Upper lobe of left lung (tissue), 6 donors: ENCODE measurements around the gene CEP78. TPM values are rescaled to one million over a fixed set of nuclear protein-coding genes. Genes with fewer than 3 reads are reported as not detected.

Experiments
- ATAC-seq, 2 donors: fragments of 200-7000 bp; cut with Tn5 transposase; one replicate each; pipeline ENCODE4 v1.9.1; 2022; ENCODE audit warnings: mild to moderate bottlenecking in 2 of 2, moderate library complexity in 2 of 2; ENCODE audit not compliant: low FRiP score in 2 of 2
- DNase-seq, 2 donors: peaks; one replicate each; pipeline ENCODE4 v3.0.0-alpha.2; 2019 to 2020
- H3K27ac ChIP-seq, 4 donors: fragments of 200-600 bp; sonication (generic); one replicate each; pipeline ENCODE4 v1.5.1; 2016 to 2019
- H3K27me3 ChIP-seq, 4 donors: fragments of 200-600 bp; sonication (generic); one replicate each; pipeline ENCODE4 v1.5.1; 2017 to 2019
- H3K36me3 ChIP-seq, 4 donors: fragments of 200-600 bp; sonication (generic); one replicate each; pipeline ENCODE4 v1.5.1; 2016 to 2019
- H3K4me1 ChIP-seq, 4 donors: fragments of 200-600 bp; sonication (generic); one replicate each; pipeline ENCODE4 v1.5.1; 2018 to 2019
- H3K4me3 ChIP-seq, 4 donors: fragments of 200-600 bp; sonication (generic); one replicate each; pipeline ENCODE4 v1.5.1; 2017 to 2019; ENCODE audit warnings: mild to moderate bottlenecking in 2 of 4, moderate library complexity in 1 of 4
- H3K9me3 ChIP-seq, 4 donors: fragments of 200-600 bp; sonication (generic); one replicate each; pipeline ENCODE4 v1.5.1; 2018 to 2019
- CTCF ChIP-seq, 6 experiments: fragments of 450-650 bp in 4 of 6; fragments of 200-600 bp in 2 of 6; sonication (generic) in 2 of 6; IDR thresholded peaks; one replicate each; pipeline ENCODE4 v1.5.1; 2016 to 2019; ENCODE audit warnings: antibody characterized with exemption in 6 of 6
- EP300 ChIP-seq, 4 donors: sonication (generic); formaldehyde crosslinking; IDR thresholded peaks; one replicate each; pipeline ENCODE4 v1.5.1; 2017; ENCODE audit warnings: antibody characterized with exemption in 4 of 4, control low read depth in 2 of 4
- POLR2A ChIP-seq, 4 donors: fragments of 450-650 bp; IDR thresholded peaks; one replicate each; pipeline ENCODE4 v1.5.1; 2016 to 2017; ENCODE audit warnings: antibody characterized with exemption in 4 of 4, mild to moderate bottlenecking in 2 of 4
- POLR2AphosphoS5 ChIP-seq, 2 donors: sonication (generic); formaldehyde crosslinking; IDR thresholded peaks; one replicate each; pipeline ENCODE4 v1.5.1; 2017; ENCODE audit warnings: antibody characterized with exemption in 2 of 2
- WGBS, 2 donors: methylation state at CpG; one replicate each; pipeline ENCODE4 v1.1.5; 2017 to 2018; 5-methylcytosine and 5-hydroxymethylcytosine counted together
- total RNA-seq, 6 donors: library from RNA; depleted of rRNA in 4 of 6; stranded (reverse); fragments of >200 nt in 4 of 6; gene quantifications; one replicate each; pipeline versions ENCODE4 v1.1.0 to v1.2.1, GENCODE V29; 2016 to 2021
- donor health status: DM: no; HTN: no; CAD: no; lungs with moderate emphysema.
- donor health status: DM: no; HTN: yes; CAD: no; lungs with severe emphysema.

CEP78 gene
- total RNA-seq, 6 donors from 2014 or later = 7.3 to 26.4 (median 11.9) TPM

DNA sequence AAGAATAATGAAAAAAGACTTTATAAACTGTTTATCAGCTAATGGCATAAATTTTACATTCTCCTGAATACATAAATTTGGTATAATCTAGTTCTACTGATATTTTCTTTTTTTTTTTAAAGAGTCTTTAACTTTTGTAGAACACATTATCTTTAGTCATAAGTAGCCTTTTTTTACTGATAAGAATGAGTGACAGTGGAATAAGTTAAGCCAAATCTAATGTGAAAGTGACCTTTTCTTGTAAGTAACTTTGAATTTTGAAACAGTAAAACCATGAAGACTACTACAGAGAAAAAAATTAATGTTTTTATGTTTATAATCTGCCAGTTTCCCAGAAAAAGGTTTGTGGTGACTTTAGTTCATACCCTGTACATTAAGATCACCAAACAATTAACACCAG lies 13.7 kb downstream of the CEP78 start:
- Histone ChIP-seq H3K4me1 (no peaks in the 10 kb centered on the region), H3K27me3 (no peaks in the 10 kb centered on the region), H3K9me3 (no peaks in the 10 kb centered on the region), H3K4me3 (no peak overlapping the region), H3K36me3 (peaks cover 0 to 20% (median 0%) of the 10 kb centered on the region in 4 donors), H3K27ac (no peak overlapping the region)
- no peak for DNase-seq
- ATAC-seq = no peak
- no peak for TF ChIP-seq POLR2AphosphoS5 (IDR thresholded peaks at IDR 0.05)
- no peak for TF ChIP-seq POLR2A (IDR thresholded peaks at IDR 0.05)

- no peaks in the 10 kb centered on the region for H3K27me3 ChIP-seq
- no peak overlapping the region for H3K27ac ChIP-seq
- WGBS, 2 donors = 95 to 98% methylated on average over 1 of the region's 1 CpG
- peaks cover 0 to 20% (median under 1%) of the 10 kb centered on the region in 4 donors for H3K36me3 ChIP-seq
- TF ChIP-seq CTCF (IDR thresholded peaks at IDR 0.05) (no peak), EP300 (IDR thresholded peaks at IDR 0.05) (no peak), POLR2AphosphoS5 (IDR thresholded peaks at IDR 0.05) (no peak), POLR2A (IDR thresholded peaks at IDR 0.05) (no peak)
- no peaks in the 10 kb centered on the region for H3K4me1 ChIP-seq
- H3K4me3 ChIP-seq = no peak overlapping the region
- ATAC-seq (no peak), DNase-seq (no peak)
- H3K9me3 ChIP-seq = no peaks in the 10 kb centered on the region
These were observed 16.7 kb downstream of the CEP78 start for GRCh38 chr9:78252616-78253015.

GRCh38 chr9:78253285-78253684 lies 17.4 kb downstream of the CEP78 start:
- Histone ChIP-seq H3K36me3 (peaks cover 0 to 19% (median 2%) of the 10 kb centered on the region in 4 donors), H3K9me3 (no peaks in the 10 kb centered on the region), H3K27me3 (no peaks in the 10 kb centered on the region), H3K4me3 (no peak overlapping the region), H3K27ac (no peak overlapping the region), H3K4me1 (no peaks in the 10 kb centered on the region)
- DNase-seq = no peak
- 73 to 88% methylated on average over 4 of the region's 4 CpGs for WGBS, 2 donors
- no peak for TF ChIP-seq EP300 (IDR thresholded peaks at IDR 0.05)
- TF ChIP-seq CTCF (IDR thresholded peaks at IDR 0.05) = no peak
- no peak for TF ChIP-seq POLR2AphosphoS5 (IDR thresholded peaks at IDR 0.05)
- TF ChIP-seq POLR2A (IDR thresholded peaks at IDR 0.05) = no peak
- ATAC-seq = no peak

DNA sequence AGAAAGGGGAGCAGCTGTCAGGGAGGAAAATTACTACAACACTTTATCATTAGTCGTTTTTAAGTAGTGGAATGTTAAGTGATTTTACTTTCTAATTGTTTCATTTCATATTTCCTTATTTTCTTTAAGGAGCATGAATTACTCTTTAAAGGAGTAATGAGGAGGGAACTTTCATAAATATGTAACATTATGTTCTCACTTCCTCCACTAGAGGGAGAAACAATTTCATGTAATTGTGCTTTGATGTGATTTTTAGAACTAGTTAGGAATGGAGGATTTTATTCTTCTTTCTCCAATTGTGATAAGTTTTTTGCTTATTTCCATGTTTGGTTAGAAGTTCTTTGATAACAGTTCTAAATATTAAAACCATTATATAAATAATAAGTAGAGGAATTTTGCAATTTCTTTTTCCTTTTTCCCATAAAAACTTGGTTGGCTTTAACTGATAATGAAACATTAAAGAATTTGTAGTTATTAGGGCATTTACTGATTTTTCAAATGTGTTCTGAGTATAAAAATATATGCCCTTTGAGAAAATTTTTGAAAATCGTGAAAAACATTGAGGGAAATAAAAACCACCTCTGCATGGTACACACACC lies 25.6 kb downstream of the CEP78 start:
- Histone ChIP-seq H3K9me3 (no peaks in the 10 kb centered on the region), H3K27me3 (no peaks in the 10 kb centered on the region), H3K4me1 (no peaks in the 10 kb centered on the region), H3K36me3 (peaks cover 0 to 14% (median 9%) of the 10 kb centered on the region in 4 donors), H3K27ac (no peak overlapping the region), H3K4me3 (no peak overlapping the region)
- TF ChIP-seq CTCF (IDR thresholded peaks at IDR 0.05) (peak; percentile 31 to 61 (median 52)), POLR2A (IDR thresholded peaks at IDR 0.05) (no peak)
- no peak for ATAC-seq
- DNase-seq = no peak
- whole genome bisulfite sequencing, 2 donors = 46 to 55% methylated on average over 2 of the region's 2 CpGs

- ATAC-seq = no peak
- peaks cover 0 to 25% (median 11%) of the 10 kb centered on the region in 4 donors for H3K36me3 ChIP-seq
- no peaks in the 10 kb centered on the region for H3K27me3 ChIP-seq
- no peaks in the 10 kb centered on the region for H3K9me3 ChIP-seq
- no peak overlapping the region for H3K27ac ChIP-seq
- H3K4me3 ChIP-seq = no peak overlapping the region
- no peak for TF ChIP-seq CTCF (IDR thresholded peaks at IDR 0.05)
- TF ChIP-seq POLR2AphosphoS5 (IDR thresholded peaks at IDR 0.05) = no peak
- no peak for TF ChIP-seq POLR2A (IDR thresholded peaks at IDR 0.05)
- no peak for TF ChIP-seq EP300 (IDR thresholded peaks at IDR 0.05)
- H3K4me1 ChIP-seq = no peaks in the 10 kb centered on the region
- WGBS, 2 donors = 75 to 84% methylated on average over 2 of the region's 2 CpGs
- no peak for DNase-seq
These were observed 26.8 kb downstream of the CEP78 start for GRCh38 chr9:78262655-78263054.
